PC-3 (cell line): ENCODE measurements around the gene FBLN1.

ENCODE experiments used
- CTCF ChIP-seq: fragments of 300-600 bp; sonication (generic); conservative IDR thresholded peaks from 2 replicates; pipeline ENCODE4 v1.5.1; 2017; ENCODE audit warnings: antibody characterized with exemption, low read depth, mild to moderate bottlenecking, low read length
- EZH2 ChIP-seq: fragments of 300-600 bp; sonication (generic); IDR thresholded peaks from one replicate; pipeline ENCODE4 v1.6.1; 2017; ENCODE audit warnings: antibody characterized with exemption, mild to moderate bottlenecking, low read length; ENCODE audit not compliant: unreplicated experiment
- EZH2phosphoT487 ChIP-seq: fragments of 300-600 bp; sonication (generic); IDR thresholded peaks from 2 replicates; pipeline ENCODE4 v1.6.1; 2018; ENCODE audit warnings: mild to moderate bottlenecking, antibody characterized with exemption, low read length, borderline replicate concordance

- TF ChIP-seq CTCF (no peak), EZH2phosphoT487 (no peak), EZH2 (no peak)
Measured at GRCh38 chr22:45585946-45586540, 83.4 kb downstream of the FBLN1 start.
